Fibroblast of villous mesenchyme (primary cell): ENCODE data around the gene TNFSF15. TPM values are rescaled to one million over a fixed set of nuclear protein-coding genes. Genes with fewer than 3 reads are reported as not detected.

ENCODE experiments used
- DNase-seq: peaks from one replicate; pipeline ENCODE4 v3.0.0-alpha.2; 2010; ENCODE audit warnings: low read depth
- H3K4me3 ChIP-seq: 2 replicates; pipeline ENCODE4 v1.5.1; 2011; ENCODE audit warnings: low read depth, mild to moderate bottlenecking, low read length
- total RNA-seq: library from RNA; depleted of rRNA; stranded (reverse); fragments of >200 nt; gene quantifications from 2 replicates; pipeline ENCODE4 v1.2.3, GENCODE V29; 2012
- TF ChIP-seq, protein P1 (sequence below): IDR thresholded peaks from 2 replicates; pipeline ENCODE4 v1.5.1; 2012; ENCODE audit warnings: low read depth, mild to moderate bottlenecking, low read length; ENCODE audit not compliant: insufficient read depth

The TNFSF15 gene
- total RNA-seq, 1 donor = 5.6 TPM

DNA sequence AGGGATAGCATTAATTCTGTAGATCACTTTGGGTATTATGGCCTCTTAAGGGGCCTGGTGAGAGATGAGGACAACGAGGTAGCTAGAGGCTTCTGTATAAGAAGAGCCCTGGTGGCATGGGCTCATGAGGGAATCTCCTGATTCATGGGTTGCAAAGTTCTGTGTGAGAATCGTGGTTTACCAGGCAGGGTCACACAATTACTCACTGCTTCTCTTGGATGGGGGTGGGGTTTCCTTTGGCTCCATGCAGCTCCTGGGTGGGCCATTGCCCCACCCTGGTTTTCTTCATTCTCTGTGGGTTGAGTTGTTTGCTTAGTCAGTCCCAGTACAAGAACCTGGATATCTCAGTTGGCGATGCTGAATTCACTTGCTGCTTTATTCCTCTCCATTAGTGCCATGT lies 30.9 kb upstream of the TNFSF15 start:
- TF ChIP-seq, protein P1, sequence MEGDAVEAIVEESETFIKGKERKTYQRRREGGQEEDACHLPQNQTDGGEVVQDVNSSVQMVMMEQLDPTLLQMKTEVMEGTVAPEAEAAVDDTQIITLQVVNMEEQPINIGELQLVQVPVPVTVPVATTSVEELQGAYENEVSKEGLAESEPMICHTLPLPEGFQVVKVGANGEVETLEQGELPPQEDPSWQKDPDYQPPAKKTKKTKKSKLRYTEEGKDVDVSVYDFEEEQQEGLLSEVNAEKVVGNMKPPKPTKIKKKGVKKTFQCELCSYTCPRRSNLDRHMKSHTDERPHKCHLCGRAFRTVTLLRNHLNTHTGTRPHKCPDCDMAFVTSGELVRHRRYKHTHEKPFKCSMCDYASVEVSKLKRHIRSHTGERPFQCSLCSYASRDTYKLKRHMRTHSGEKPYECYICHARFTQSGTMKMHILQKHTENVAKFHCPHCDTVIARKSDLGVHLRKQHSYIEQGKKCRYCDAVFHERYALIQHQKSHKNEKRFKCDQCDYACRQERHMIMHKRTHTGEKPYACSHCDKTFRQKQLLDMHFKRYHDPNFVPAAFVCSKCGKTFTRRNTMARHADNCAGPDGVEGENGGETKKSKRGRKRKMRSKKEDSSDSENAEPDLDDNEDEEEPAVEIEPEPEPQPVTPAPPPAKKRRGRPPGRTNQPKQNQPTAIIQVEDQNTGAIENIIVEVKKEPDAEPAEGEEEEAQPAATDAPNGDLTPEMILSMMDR = no peak
- DNase-seq = no peak
- H3K4me3 ChIP-seq = no peak overlapping the region

- no peak overlapping the region for H3K4me3 ChIP-seq
- TF ChIP-seq, protein P1 = no peak
- peak; percentile 35 for DNase-seq
Measured at GRCh38 chr9:114834386-114834785, 28.5 kb upstream of the TNFSF15 start.

DNA sequence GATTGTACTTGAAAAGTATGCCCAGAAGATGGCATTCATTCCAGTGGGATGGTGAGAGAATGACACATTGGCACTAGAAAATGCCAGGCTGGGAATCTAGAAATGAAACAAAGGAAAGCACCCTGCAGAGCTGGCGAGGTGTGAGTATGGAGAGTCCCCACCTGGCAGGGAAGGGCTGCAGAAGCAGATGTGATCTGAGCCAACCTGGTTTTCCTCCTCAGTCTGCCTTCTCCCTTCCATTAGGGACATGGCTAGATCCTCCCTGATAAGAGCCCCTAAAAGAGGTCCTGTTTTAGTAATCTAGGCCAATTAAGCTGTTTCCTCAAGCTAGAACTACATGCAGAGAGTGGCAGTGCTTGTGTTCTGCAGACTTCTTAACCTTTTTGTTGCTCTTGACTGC lies 24.7 kb upstream of the TNFSF15 start:
- DNase-seq = no peak
- TF ChIP-seq, protein P1 = no peak
- no peak overlapping the region for H3K4me3 ChIP-seq

DNA sequence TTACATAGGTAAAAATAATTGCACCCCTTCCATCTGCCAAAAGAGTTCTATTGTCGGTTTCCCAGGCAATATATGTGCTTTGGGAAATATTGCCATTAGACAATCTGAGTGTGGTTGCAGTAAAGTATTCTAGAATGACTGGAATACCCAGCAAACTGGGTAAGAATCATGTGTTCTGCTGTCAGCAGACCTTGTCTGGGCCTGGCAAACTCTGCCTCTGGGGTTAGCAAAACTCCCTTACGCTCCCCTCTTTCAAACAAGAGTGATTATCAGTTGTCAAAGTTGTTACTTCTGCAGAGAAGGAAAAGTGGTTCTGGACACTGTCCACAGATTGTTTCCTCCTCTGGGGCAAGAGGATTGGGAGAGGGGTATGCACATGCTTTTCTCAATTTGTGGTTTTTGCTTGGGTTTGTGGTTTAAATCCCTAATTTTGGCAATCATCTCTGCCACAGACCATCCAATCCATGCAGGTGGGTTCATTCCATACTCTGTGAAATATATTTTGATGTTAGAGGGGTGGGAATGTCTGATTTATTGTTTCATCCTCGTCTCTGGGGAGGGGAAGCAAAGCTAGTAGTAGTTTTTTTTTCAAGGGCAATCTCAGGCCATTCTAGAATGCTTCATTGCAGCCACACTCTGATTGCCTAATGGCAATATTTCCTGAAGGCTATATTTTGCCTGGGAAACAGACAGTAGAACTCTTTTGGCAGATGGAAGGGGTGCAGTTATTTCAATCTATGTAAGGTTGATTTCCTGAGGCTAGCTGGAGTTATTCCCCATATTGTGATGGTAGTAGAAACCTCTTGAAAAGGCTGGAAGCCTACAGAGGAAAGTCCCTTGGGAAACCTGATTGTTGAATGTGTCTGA lies 24.0 kb upstream of the TNFSF15 start:
- TF ChIP-seq, protein P1 = no peak
- H3K4me3 ChIP-seq = no peak overlapping the region
- no peak for DNase-seq

DNA sequence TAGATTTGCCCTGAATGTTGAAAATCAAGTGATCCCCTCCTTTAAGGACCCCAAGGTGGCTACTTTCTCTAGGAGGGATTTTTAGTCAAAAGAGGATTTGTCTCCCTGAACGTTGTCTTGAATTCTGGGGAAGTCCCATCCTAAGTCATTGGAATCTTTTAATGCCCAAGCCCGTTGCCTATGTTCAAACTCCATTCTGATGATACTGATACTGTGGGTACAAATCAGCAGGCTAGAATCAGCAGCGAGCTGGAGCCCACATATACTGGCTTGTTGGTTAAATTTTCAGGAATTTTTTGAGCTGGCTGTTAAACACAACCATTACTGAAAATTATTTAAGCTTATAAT lies 22.4 kb upstream of the TNFSF15 start:
- no peak for DNase-seq
- TF ChIP-seq, protein P1 = no peak
- no peak overlapping the region for H3K4me3 ChIP-seq

- H3K4me3 ChIP-seq = no peak overlapping the region
- DNase-seq = no peak
- TF ChIP-seq, protein P1 = no peak
Measured at GRCh38 chr9:114827641-114828302, 21.9 kb upstream of the TNFSF15 start.
